NCI-H524 (cell line): ENCODE measurements around the gene CYB561A3.
A peak's percentile ranks its signal among the peaks of the same experiment; 100 is the strongest.

Experiments
- DNase-seq, 2 experiments: peaks; one replicate each; lab custom pipeline; 2025; lab: John Stamatoyannopoulos, UW

Gene CYB561A3

GRCh38 chr11:61345170-61345610 lies 16.5 kb downstream of the CYB561A3 start:
- peak; percentile 16 to 59 for DNase-seq

GRCh38 chr11:61343792-61344745 lies 17.6 kb downstream of the CYB561A3 start:
- DNase-seq: no peak

- DNase-seq: no peak
These were observed 19.4 kb downstream of the CYB561A3 start for GRCh38 chr11:61342207-61342803.

GRCh38 chr11:61341706-61342105 lies 20.0 kb downstream of the CYB561A3 start:
- no peak for DNase-seq

- no peak for DNase-seq
These were observed 20.7 kb downstream of the CYB561A3 start for GRCh38 chr11:61340979-61341378.

DNA sequence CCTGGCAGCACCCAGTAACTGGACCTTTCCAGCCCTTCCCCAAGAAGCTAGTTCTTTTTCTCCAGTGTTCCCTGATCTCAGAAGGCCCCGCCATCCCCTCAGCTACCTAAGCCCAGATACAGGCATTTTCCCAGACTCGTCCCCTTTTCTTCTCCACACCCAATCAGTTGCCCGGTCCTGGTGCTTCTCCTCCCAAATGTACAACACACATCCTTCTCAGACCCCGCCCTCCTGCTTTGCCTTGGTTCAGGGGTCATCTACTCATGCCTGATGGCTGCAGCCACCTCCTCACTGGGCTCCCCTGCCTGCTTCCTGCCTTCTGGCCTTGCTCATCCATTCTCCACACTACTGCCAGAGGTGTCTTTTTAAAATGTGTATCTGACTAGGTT lies 22.2 kb downstream of the CYB561A3 start:
- DNase-seq: no peak

- no peak for DNase-seq
These were observed 22.7 kb downstream of the CYB561A3 start for GRCh38 chr11:61338783-61339489.

DNA sequence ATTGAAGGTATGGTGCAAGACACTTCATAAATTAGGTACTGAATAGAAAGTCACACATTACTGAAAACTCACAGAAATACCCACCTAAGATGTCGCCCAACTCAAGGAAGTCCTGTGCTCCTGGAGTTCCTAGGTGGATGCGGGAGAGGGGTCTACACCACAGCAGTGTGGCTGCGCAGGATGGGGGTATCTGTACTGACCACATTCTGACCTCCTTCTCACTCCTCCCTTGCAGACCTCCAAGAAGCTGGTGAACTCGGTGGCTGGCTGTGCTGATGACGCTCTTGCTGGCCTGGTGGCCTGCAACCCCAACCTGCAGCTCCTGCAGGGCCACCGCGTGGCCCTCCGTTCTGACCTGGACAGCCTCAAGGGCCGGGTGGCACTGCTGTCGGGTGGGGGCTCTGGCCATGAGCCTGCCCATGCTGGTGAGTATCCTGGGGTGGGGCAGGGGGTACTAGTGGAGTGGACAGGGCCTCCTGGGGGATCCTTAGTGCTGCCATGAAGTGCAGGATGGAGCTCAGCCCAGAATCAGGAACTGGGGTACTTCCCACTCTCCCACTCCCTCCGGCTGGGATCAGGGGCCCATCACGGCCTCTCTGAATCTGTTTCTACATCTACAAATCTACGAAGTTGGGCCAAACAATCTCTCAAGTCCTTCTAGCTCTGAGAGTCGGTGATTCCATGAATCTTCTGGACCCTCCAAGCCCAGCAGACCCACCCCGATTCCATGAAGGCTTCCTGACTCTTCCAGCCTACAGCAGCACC lies 23.8 kb downstream of the CYB561A3 start:
- no peak for DNase-seq

- peak; percentile 11 to 64 for DNase-seq
These were observed 25.3 kb downstream of the CYB561A3 start for GRCh38 chr11:61336171-61336935.

GRCh38 chr11:61335355-61335710 lies 26.3 kb downstream of the CYB561A3 start:
- DNase-seq: no peak

DNA sequence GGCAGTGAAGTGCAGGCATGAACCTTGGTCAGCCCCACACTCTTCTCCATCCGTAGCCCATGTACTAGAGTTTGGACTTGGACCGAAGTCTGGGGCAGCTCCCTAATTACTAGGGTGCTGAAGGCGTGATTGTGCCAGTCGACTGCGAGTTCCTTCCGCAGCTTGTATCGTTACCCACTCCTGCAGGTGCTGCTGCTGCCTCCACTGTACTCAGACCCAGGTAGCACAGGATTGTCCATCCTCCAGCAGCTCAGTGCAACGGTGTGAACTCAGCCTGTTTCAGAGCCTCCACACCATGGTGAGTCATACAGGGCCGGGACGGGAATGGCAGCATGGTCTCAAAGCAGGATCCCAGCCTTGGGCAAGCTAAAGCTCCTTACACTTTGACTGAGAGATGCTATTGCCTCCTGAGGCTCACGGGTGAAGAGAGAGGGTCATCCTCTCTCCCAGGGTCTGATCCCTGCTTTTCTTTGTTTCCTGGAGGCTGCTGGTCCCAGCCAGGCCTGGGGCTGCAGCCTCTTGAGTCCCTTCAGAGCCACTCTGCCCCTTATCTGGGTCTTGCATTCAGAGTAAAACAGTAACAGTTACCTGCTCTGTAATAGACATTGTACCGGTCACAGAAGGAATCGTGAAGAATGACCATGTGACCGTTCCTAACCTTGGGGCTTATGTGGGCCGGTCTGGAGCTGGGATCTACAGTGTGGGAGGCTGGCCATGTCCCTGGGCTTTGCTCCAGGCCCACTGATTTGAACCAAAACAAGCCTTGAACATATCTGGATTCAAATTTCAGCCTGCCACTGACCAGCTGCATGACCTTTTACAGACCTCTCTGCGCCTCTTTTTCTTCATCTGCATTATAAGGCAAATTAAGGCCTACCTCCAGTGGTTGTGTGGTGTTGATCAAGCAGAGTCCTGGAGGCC lies 27.0 kb downstream of the CYB561A3 start:
- no peak for DNase-seq

DNA sequence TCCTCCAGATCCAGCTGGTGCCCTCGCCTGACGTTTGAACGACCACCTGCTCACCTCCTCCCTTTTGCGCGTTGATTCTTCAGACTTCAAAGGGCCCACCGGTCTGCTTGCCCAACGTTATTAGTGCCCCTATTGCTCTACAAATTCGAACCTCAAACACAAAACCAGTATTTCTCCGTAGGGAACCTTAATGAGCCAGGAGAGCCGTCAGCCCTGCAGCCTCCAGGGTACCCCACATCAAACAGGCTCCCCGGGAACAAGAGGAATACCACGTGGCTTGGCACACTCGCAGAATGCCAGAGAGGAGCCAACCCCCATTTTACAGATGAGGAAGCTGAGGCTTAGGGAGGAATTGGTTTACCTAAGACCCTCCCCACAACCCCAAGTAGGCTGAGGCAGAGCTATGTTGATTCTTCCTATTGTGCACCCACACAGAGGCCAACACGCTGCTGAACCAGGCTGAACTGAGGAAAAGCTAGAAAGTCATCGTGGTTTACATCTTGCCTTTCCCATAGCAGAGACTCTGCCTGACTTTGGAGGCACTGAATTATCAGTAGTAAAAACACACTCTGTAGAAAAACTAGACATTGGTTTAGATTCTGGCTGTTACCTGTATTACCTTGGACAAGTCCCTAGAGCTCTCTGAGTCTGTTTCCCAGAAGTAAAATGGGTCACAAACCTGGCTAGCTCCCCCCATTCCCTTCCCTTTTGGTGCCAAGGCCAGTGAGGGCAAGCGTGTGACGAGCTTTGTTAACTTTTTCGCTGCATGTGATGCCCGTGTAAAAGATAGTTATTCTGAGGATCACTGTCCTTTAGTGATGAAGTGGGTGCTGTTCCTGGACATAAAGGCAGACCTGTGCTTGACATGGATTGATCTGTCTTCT lies 27.9 kb downstream of the CYB561A3 start:
- DNase-seq: peak in 1 of 2 experiments; percentile 47

DNA sequence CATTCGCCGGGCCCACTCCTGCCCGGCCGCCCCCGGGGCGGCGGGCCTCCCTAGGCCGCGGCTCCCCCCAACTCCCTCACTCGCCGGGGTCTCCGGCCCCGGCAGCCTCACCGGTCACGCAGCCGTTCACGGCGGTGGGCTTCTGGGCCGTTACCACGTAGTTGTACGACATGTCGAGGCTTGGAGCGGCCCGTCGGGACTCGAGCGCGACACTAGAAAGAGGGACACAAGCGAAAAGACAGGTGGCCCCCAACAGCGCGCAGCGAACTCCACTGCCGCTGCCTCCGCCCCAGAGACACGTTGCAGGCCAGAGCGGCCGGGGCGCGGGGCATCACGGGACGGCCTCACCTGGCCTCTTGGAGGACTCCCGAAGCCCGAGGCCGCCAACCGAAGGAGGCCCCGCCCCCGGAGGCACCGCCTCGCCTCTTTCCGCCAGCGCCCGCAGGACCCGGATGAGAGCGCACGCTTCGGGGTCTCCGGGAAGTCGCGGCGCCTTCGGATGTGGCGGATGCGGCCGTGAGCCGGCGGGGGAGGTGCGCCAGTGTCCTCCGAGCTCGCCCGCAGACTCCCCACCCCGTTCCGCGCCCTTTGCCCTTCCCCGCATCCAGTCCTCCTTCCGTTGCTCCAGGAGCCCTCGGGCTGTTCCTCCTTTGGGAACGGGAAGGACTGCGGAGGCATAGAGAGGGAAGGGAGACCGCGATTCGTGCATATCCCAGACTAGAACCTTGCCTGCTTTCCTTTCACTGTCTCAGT lies 28.7 kb downstream of the CYB561A3 start, which contains the start of the genes DDB1 and TKFC:
DDB1 (minus strand) TSS at position 309 of the 753 bp plus-strand sequence; CDS start at position 172, 137 bp downstream.
TKFC (plus strand) TSS at position 432 of the 753 bp plus-strand sequence. CDS start 1,501 bp downstream, outside the sequence.
- peak; percentile 86 to 90 for DNase-seq

DNA sequence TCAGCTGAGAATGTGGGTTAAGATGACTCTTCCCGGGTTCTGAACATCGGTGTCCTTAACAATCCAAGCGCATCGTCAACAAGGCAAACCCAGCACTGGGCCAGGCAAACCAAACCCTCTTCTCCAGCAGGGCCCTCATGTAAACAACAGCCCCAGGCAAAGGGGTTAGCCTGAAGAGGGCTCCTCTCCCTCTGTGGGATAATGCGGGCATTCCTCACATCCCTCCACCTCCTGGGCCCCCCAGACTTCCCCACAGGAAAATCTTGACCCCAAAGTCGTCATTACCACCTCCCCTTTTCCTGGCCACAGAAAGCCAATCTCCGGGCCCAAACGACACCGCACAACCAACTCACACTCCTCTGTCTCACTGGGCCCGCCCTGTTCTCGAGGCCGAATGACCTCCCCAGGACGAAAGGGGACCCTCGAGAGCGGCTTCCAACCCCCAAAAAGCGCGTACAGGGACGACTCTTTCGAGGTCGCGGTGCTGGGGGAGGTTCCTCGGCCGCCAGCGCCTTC lies 29.3 kb downstream of the CYB561A3 start:
- DNase-seq: peak in 1 of 2 experiments; percentile 6

GRCh38 chr11:61331651-61332050 lies 30.0 kb downstream of the CYB561A3 start:
- DNase-seq: no peak

DNA sequence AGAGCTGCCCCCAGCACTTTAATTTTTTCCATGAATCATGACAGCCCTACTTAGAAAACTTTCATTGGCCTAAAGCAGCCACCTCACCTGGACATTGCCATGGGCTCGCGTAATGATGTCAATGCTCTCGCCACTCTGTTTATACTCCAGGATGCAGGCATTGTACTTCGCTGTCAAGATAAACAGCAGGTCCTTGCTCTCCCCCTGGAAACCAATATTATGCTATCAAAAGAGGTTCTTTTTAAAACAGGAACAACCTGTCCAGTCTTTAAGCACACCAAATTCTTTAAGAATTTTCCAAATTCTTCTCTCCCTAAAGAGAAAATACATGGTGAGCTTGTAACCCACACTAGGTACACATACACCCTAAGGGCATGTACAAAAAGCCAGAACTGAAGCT lies 31.8 kb downstream of the CYB561A3 start:
- no peak for DNase-seq

DNA sequence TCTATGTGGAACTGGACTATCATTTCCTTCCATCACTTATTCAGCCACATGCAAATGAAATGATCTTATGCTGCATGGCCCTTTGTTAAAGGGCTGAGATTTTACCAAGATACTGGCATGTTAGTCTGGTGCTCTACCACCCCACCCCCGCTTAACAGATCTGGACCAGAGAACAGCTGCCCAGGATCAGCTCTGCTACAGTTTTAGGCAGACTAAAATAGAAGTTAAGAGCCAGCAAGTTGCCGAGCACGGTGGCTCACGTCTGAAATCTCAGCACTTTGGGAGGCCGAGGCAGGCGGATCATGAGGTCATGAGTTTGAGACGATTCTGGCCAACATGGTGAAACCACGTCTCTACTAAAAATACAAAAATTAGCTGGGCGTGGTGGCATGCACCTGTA lies 33.3 kb downstream of the CYB561A3 start:
- no peak for DNase-seq

- DNase-seq: no peak
These were observed 34.0 kb downstream of the CYB561A3 start for GRCh38 chr11:61327669-61328071.
